Fibroblast of lung (primary cell): Measurements from ENCODE around the gene PRKG2. TPM values are rescaled to one million over a fixed set of nuclear protein-coding genes. Genes with fewer than 3 reads are reported as not detected.

Experiments used
- DNase-seq, 2 donors: peaks; one replicate each; pipeline versions ENCODE4 v3.0.0 to v3.0.0-alpha.2; 2010; ENCODE audit warnings: low read depth in 2 of 2
- H2AFZ ChIP-seq: 2 replicates; pipeline ENCODE4 v1.5.1; 2012; ENCODE audit warnings: low read length, control low read depth, inconsistent platforms
- H3K27ac ChIP-seq: 2 replicates; pipeline ENCODE4 v1.5.1; 2011; ENCODE audit warnings: low read length, control low read depth; ENCODE audit not compliant: insufficient read depth
- H3K27me3 ChIP-seq: 2 replicates; pipeline ENCODE4 v1.5.1; 2011; ENCODE audit warnings: mild to moderate bottlenecking, low read length; ENCODE audit not compliant: control insufficient read depth, insufficient read depth
- H3K36me3 ChIP-seq: 2 replicates; pipeline ENCODE4 v1.5.1; 2011; ENCODE audit warnings: low read length; ENCODE audit not compliant: control insufficient read depth, insufficient read depth
- H3K4me1 ChIP-seq: 2 replicates; pipeline ENCODE4 v1.5.1; 2011; ENCODE audit warnings: low read length; ENCODE audit not compliant: control insufficient read depth, insufficient read depth; ENCODE audit errors: extremely low read depth
- H3K4me2 ChIP-seq: 2 replicates; pipeline ENCODE4 v1.5.1; 2011; ENCODE audit warnings: low read length, control low read depth; ENCODE audit not compliant: insufficient read depth; ENCODE audit errors: extremely low read depth
- H3K4me3 ChIP-seq, 4 experiments: fragments of 200-600 bp in 1 of 4; sonication (generic) in 1 of 4; replicated peaks in 1 of 4; 2 replicates each; pipeline ENCODE4 v1.5.1; 2011 to 2016; ENCODE audit warnings: low read length in 4 of 4, low read depth in 3 of 4, mild to moderate bottlenecking in 3 of 4, control low read depth in 2 of 4, inconsistent platforms in 1 of 4, mixed read lengths in 1 of 4; ENCODE audit not compliant: insufficient read depth in 1 of 4; ENCODE audit errors: control extremely low read depth in 1 of 4
- H3K79me2 ChIP-seq: 2 replicates; pipeline ENCODE4 v1.5.1; 2012; ENCODE audit warnings: mild to moderate bottlenecking, low read length, inconsistent platforms; ENCODE audit not compliant: control insufficient read depth, insufficient read depth
- H3K9ac ChIP-seq: 2 replicates; pipeline ENCODE4 v1.5.1; 2011; ENCODE audit warnings: mild to moderate bottlenecking, low read length, control low read depth; ENCODE audit not compliant: insufficient read depth
- H3K9me3 ChIP-seq: 2 replicates; pipeline ENCODE4 v1.5.1; 2012; ENCODE audit warnings: low read depth, low read length; ENCODE audit not compliant: control insufficient read depth, insufficient read depth
- H4K20me1 ChIP-seq: 2 replicates; pipeline ENCODE4 v1.5.1; 2011; ENCODE audit warnings: low read length; ENCODE audit not compliant: control insufficient read depth, insufficient read depth; ENCODE audit errors: extremely low read depth
- EZH2 ChIP-seq: IDR thresholded peaks from 2 replicates; pipeline ENCODE4 v1.5.1; 2012; ENCODE audit warnings: low read length, control low read depth, mild to moderate bottlenecking; ENCODE audit errors: missing control alignments
- polyA plus RNA-seq, 2 donors: library from polyadenylated mRNA; depleted of rRNA in 1 of 2; stranded (reverse) in 1 of 2; unstranded in 1 of 2; fragments of >200 nt; gene quantifications; 2 replicates each; pipeline ENCODE4 v1.2.1, GENCODE V29; 2011 to 2012; ENCODE audit warnings: missing spikeins in 1 of 2
- total RNA-seq: library from RNA; depleted of rRNA; stranded (reverse); fragments of >200 nt; gene quantifications from 2 replicates; pipeline ENCODE4 v1.2.1, GENCODE V29; 2014
- TF ChIP-seq, protein P1 (sequence below), 2 donors: IDR thresholded peaks in 1 of 2; conservative IDR thresholded peaks in 1 of 2; 1 replicate in 1 of 2; 2 replicates in 1 of 2; pipeline ENCODE4 v1.5.1; 2011 to 2012; ENCODE audit warnings: low read length in 2 of 2, control low read depth in 1 of 2, inconsistent platforms in 1 of 2, low read depth in 1 of 2, mild to moderate bottlenecking in 1 of 2

PRKG2 gene
- total and polyA plus RNA-seq, 2 donors (not counting 1 experiment from before 2014, with no cell fraction given): 2.8 to 17.5 TPM

DNA sequence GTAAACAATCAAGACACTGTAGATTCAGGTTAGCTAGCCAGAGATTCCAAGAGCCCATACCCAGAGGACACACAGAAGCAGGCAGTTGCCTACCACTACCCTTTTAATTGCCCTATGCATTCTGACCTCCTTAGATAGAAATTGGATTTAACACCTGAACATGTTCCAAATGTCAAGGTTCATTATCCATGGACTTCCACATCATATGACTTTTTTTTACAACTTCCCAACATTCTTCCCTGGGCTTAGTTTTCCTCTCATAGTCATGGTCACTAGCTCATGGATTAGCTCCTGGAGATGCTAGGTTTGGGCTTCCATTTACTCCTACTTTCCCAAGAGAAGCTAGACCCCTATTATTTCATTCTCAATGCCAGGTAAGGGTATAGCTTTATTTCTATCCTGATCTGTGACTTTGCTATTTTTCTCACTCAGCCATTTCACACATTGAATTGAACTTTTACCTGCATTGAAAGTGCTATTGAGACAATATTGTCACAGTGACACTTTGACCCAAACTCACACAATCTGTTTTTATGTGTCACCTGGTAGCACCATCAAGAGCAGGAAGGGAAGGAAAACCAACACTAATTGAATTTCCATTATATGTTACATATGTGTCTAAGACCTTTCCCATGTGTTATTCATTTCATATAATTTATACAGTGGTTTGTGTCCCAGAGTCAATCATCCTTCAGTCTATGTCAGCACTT lies 44.0 kb upstream of the PRKG2 start:
- Histone ChIP-seq H4K20me1 (no peaks in the 10 kb centered on the region), H3K79me2 (no peaks in the 10 kb centered on the region), H3K36me3 (no peaks in the 10 kb centered on the region), H3K9ac (no peak overlapping the region), H3K4me1 (peaks cover 6% of the 10 kb centered on the region), H3K27ac (no peak overlapping the region), H3K4me2 (no peak overlapping the region), H3K9me3 (no peaks in the 10 kb centered on the region), H3K4me3 (no peak overlapping the region), H3K27me3 (no peaks in the 10 kb centered on the region), H2AFZ (no peak overlapping the region)
- DNase-seq: no peak
- TF ChIP-seq, protein P1, sequence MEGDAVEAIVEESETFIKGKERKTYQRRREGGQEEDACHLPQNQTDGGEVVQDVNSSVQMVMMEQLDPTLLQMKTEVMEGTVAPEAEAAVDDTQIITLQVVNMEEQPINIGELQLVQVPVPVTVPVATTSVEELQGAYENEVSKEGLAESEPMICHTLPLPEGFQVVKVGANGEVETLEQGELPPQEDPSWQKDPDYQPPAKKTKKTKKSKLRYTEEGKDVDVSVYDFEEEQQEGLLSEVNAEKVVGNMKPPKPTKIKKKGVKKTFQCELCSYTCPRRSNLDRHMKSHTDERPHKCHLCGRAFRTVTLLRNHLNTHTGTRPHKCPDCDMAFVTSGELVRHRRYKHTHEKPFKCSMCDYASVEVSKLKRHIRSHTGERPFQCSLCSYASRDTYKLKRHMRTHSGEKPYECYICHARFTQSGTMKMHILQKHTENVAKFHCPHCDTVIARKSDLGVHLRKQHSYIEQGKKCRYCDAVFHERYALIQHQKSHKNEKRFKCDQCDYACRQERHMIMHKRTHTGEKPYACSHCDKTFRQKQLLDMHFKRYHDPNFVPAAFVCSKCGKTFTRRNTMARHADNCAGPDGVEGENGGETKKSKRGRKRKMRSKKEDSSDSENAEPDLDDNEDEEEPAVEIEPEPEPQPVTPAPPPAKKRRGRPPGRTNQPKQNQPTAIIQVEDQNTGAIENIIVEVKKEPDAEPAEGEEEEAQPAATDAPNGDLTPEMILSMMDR (conservative IDR thresholded peaks at IDR 0.05 in 1 of 2, IDR thresholded peaks at IDR 0.05 in 1 of 2; ENCODE audit: low read depth in 1 of 2, low read length in 2 of 2): no peak
- TF ChIP-seq EZH2: no peak

DNA sequence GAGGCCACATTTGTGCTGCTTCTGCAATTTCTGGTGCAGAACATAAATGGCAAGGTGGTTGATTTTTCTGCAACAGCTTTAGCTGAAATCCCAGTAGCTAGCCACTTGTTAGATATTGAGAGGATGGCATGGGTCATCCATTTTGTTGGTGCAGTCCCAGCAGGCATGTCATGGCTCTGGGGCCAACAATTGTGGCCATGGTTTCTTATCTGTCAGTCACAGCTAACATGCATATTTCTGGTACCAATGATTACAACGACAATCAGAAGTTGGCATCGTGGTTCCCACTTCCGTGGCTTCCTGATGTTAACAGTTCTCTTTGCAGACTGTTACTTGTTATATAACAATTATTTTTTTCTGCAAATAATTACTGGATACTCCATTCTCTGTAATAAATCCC lies 42.8 kb upstream of the PRKG2 start:
- no peak for DNase-seq
- Histone ChIP-seq H2AFZ (no peak overlapping the region), H3K27me3 (no peaks in the 10 kb centered on the region), H3K9ac (no peak overlapping the region), H3K36me3 (no peaks in the 10 kb centered on the region), H4K20me1 (no peaks in the 10 kb centered on the region), H3K4me2 (no peak overlapping the region), H3K4me1 (peaks cover 6% of the 10 kb centered on the region), H3K79me2 (no peaks in the 10 kb centered on the region), H3K4me3 (no peak overlapping the region), H3K27ac (no peak overlapping the region), H3K9me3 (no peaks in the 10 kb centered on the region)
- TF ChIP-seq EZH2: no peak
- TF ChIP-seq, protein P1 (conservative IDR thresholded peaks at IDR 0.05 in 1 of 2, IDR thresholded peaks at IDR 0.05 in 1 of 2; ENCODE audit: low read depth in 1 of 2, low read length in 2 of 2): no peak

DNA sequence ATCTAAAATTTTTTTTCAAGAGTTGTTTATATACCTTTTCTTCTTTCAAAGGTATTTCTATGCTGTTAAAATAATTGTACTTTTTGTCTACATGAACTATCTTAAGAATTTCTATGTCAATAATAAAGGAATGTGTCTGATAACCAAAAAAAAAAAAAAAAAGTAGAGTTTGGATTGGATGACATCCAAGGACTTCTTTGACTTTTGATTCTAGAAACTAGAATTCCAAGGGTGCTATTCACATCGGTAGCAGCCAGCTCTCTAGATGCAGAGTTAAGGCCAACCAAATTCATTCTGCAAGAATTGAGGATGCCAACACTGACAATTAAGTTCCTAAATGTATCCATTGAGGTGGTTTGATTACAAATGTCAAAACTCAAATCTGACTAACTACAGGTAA lies 42.0 kb upstream of the PRKG2 start:
- Histone ChIP-seq H3K4me3 (no peak overlapping the region), H3K27ac (no peak overlapping the region), H3K79me2 (no peaks in the 10 kb centered on the region), H3K36me3 (no peaks in the 10 kb centered on the region), H3K27me3 (no peaks in the 10 kb centered on the region), H2AFZ (no peak overlapping the region), H3K4me1 (peaks cover 6% of the 10 kb centered on the region), H4K20me1 (no peaks in the 10 kb centered on the region), H3K9me3 (no peaks in the 10 kb centered on the region), H3K9ac (no peak overlapping the region), H3K4me2 (no peak overlapping the region)
- no peak for TF ChIP-seq EZH2
- TF ChIP-seq, protein P1 (conservative IDR thresholded peaks at IDR 0.05 in 1 of 2, IDR thresholded peaks at IDR 0.05 in 1 of 2; ENCODE audit: low read depth in 1 of 2, low read length in 2 of 2): no peak
- peak; percentile 60 to 65 for DNase-seq
